ENCODE results near the gene OR6C65.
"Not testable (repeated sequence)": the region's sequence is repeated elsewhere in the genome, so short reads cannot be mapped to it uniquely, and the experiment has no call there.

OR6C65 gene

GRCh38 chr12:55400229-55400628 is at the start of gene OR6C65:
OR6C65 (plus strand) TSS chr12:55400529; CDS start chr12:55400529, 0 bp downstream.
- no peak for DNase-seq

- DNase-seq, result not testable (repeated sequence)
Observed at GRCh38 chr12:55355338-55355737, 45.0 kb upstream of the OR6C65 start.

GRCh38 chr12:55362675-55363074 is 37.7 kb upstream of the OR6C65 start, which contains the start of gene OR6C75:
OR6C75 (plus strand) TSS chr12:55362975; CDS start chr12:55365111, 2,136 bp downstream.
- DNase-seq, result no peak

GRCh38 chr12:55365086-55365485 is 35.2 kb upstream of the OR6C65 start:
- no peak for DNase-seq

GRCh38 chr12:55372521-55372920 is 27.8 kb upstream of the OR6C65 start:
- DNase-seq, result no peak

- DNase-seq, result no peak
Observed at GRCh38 chr12:55385891-55386290, 14.4 kb upstream of the OR6C65 start.

GRCh38 chr12:55392032-55392795 is 8.1 kb upstream of the OR6C65 start:
- DNase-seq, result no peak

- no peak for DNase-seq
Observed at GRCh38 chr12:55396326-55396725, 4.0 kb upstream of the OR6C65 start.

GRCh38 chr12:55407866-55408265 is 7.5 kb downstream of the OR6C65 start:
- no peak for DNase-seq

GRCh38 chr12:55409133-55409532 is 8.8 kb downstream of the OR6C65 start:
- DNase-seq, result not testable (repeated sequence)

- DNase-seq, result not testable (repeated sequence)
Observed at GRCh38 chr12:55412138-55412537, 11.8 kb downstream of the OR6C65 start.

GRCh38 chr12:55413498-55414388 is 13.4 kb downstream of the OR6C65 start:
- not testable (repeated sequence) for DNase-seq

- not testable (repeated sequence) for DNase-seq
Observed at GRCh38 chr12:55414396-55414823, 14.1 kb downstream of the OR6C65 start.

GRCh38 chr12:55414889-55415288 is 14.6 kb downstream of the OR6C65 start:
- not testable (repeated sequence) for DNase-seq

GRCh38 chr12:55416961-55417360 is 16.6 kb downstream of the OR6C65 start:
- no peak for DNase-seq

- no peak for DNase-seq
Observed at GRCh38 chr12:55420307-55420962, 20.1 kb downstream of the OR6C65 start.

GRCh38 chr12:55425954-55426353 is 25.6 kb downstream of the OR6C65 start, which contains the start of gene OR6C76:
OR6C76 (plus strand) TSS chr12:55426254; CDS start chr12:55426254, 0 bp downstream.
- no peak for DNase-seq

GRCh38 chr12:55428331-55429243 is 28.3 kb downstream of the OR6C65 start:
- no peak for DNase-seq

- DNase-seq, result not testable (repeated sequence)
Observed at GRCh38 chr12:55441233-55441632, 40.9 kb downstream of the OR6C65 start.

GRCh38 chr12:55443776-55444175 is 43.4 kb downstream of the OR6C65 start, which contains the start of gene OR6C2:
OR6C2 (plus strand) TSS chr12:55444076; CDS start chr12:55452214, 8,138 bp downstream.
- DNase-seq, result no peak

GRCh38 chr12:55445357-55445756 is 45.0 kb downstream of the OR6C65 start:
- DNase-seq, result no peak

- DNase-seq, result no peak
Observed at GRCh38 chr12:55446326-55446725, 46.0 kb downstream of the OR6C65 start.

All from NCI-H187 treated with DMSO at 0.1 percent for 48 hours (cell line).